ENCODE data around the gene DNAJC22. TPM values are rescaled to one million over a fixed set of nuclear protein-coding genes. Genes with fewer than 3 reads are reported as not detected.
"Not testable (repeated sequence)": the region's sequence is repeated elsewhere in the genome, so short reads cannot be mapped to it uniquely, and the experiment has no call there.

DNAJC22 gene
- not detected for total RNA-seq

- no peak for DNase-seq
Measured at GRCh38 chr12:49346659-49347310, at the start of gene DNAJC22. DNAJC22 (plus strand) TSS chr12:49346888; CDS start chr12:49348873, 1,985 bp downstream.

- no peak for DNase-seq
Measured at GRCh38 chr12:49297695-49298060, 49.0 kb upstream of the DNAJC22 start.

GRCh38 chr12:49298160-49298559 is 48.5 kb upstream of the DNAJC22 start:
- DNase-seq = no peak

- DNase-seq = no peak
Measured at GRCh38 chr12:49301760-49302159, 44.9 kb upstream of the DNAJC22 start.

- DNase-seq = no peak
Measured at GRCh38 chr12:49304161-49304560, 42.5 kb upstream of the DNAJC22 start.

GRCh38 chr12:49305762-49306510 is 40.8 kb upstream of the DNAJC22 start:
- no peak for DNase-seq

GRCh38 chr12:49309386-49309785 is 37.3 kb upstream of the DNAJC22 start:
- no peak for DNase-seq

- not testable (repeated sequence) for DNase-seq
Measured at GRCh38 chr12:49310451-49311000, 36.2 kb upstream of the DNAJC22 start.

GRCh38 chr12:49314811-49315210 is 31.9 kb upstream of the DNAJC22 start:
- no peak for DNase-seq

- not testable (repeated sequence) for DNase-seq
Measured at GRCh38 chr12:49317118-49317517, 29.6 kb upstream of the DNAJC22 start.

- not testable (repeated sequence) for DNase-seq
Measured at GRCh38 chr12:49320411-49321103, 26.1 kb upstream of the DNAJC22 start.

GRCh38 chr12:49322367-49322707 is 24.4 kb upstream of the DNAJC22 start:
- DNase-seq = no peak

- peak; percentile 96 for DNase-seq
Measured at GRCh38 chr12:49322708-49323523, 23.8 kb upstream of the DNAJC22 start, which contains the start of gene TROAP. TROAP (plus strand) TSS chr12:49323255; CDS start chr12:49323609, 354 bp downstream.

- DNase-seq = no peak
Measured at GRCh38 chr12:49323524-49324097, 23.1 kb upstream of the DNAJC22 start.

GRCh38 chr12:49325606-49326005 is 21.1 kb upstream of the DNAJC22 start:
- DNase-seq = no peak

- DNase-seq = no peak
Measured at GRCh38 chr12:49327368-49327767, 19.3 kb upstream of the DNAJC22 start.

- no peak for DNase-seq
Measured at GRCh38 chr12:49327887-49328286, 18.8 kb upstream of the DNAJC22 start.

GRCh38 chr12:49328816-49329215 is 17.9 kb upstream of the DNAJC22 start:
- DNase-seq = no peak

- no peak for DNase-seq
Measured at GRCh38 chr12:49330032-49330619, 16.6 kb upstream of the DNAJC22 start.

- no peak for DNase-seq
Measured at GRCh38 chr12:49330631-49331379, 15.9 kb upstream of the DNAJC22 start.

Data from effector CD4-positive, alpha-beta T cell (primary cell).